GM19438 (cell line): ENCODE data around the gene C2orf92.
"Not testable (repeated sequence)": the region's sequence is repeated elsewhere in the genome, so short reads cannot be mapped to it uniquely, and the experiment has no call there.

Experiments used
- ATAC-seq: cut with Tn5 transposase; IDR thresholded peaks from one replicate; pipeline ENCODE4 v1.9.1; 2021; ENCODE audit warnings: low read depth; ENCODE audit not compliant: unreplicated experiment

Gene C2orf92

GRCh38 chr2:97688062-97688827, 18.7 kb downstream of the C2orf92 start:
- ATAC-seq: no peak

- ATAC-seq: no peak
These were observed 21.7 kb downstream of the C2orf92 start for GRCh38 chr2:97691166-97691565.

DNA sequence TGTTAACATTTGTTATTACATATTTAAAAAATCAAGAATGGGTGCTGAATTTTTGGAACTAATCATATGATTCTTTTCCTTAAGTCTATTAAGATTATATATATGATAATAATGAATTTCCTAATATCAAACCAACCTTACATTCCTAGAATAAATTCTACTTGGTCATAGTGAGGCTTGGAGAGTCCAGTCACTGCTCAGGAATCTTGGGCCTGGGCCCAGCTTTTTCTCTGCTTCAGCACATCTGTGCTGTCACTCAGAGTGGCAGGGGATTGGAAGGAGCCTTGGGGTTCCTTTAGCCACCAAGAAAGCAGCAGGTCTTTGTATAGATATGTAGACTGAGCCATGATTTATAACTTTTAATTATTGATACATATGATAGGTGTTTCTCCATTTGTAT, 24.0 kb downstream of the C2orf92 start:
- no peak for ATAC-seq

GRCh38 chr2:97695744-97696143, 26.2 kb downstream of the C2orf92 start:
- ATAC-seq: no peak

- ATAC-seq: no peak
These were observed 28.0 kb downstream of the C2orf92 start for GRCh38 chr2:97697252-97698235.

GRCh38 chr2:97698530-97698929, 29.0 kb downstream of the C2orf92 start:
- no peak for ATAC-seq

DNA sequence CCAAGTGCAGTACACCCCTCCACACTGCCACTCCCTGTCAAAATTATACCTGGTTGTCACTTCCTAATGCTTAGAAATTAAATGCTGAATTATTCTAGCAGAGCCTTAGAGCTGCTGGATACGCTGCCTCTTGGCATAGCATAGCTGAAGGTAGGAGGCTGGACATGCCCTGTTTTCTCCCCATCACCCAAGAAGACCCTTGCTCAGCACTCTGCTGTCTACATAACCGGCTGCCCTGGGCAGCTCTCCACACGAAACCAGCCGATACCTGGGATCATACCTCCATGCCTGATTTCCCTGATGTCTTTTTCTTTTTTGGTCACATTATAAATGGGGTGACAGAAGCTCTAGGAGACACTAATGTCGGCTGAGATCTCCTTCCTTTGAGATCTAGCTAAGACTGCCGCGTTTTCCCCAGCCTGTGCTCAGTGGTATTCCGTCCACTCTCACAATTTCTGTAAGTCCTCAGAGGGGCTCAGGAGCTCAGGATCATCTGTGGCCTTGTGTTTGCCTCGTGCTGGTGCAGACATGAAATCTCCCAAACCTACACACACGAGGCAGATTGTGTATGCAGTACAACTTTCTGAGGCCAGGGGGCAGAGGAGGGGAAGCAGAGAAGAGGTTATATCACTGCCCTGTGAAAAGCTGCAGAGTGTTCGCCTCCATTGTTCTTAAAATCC, 30.4 kb downstream of the C2orf92 start:
- ATAC-seq: no peak

DNA sequence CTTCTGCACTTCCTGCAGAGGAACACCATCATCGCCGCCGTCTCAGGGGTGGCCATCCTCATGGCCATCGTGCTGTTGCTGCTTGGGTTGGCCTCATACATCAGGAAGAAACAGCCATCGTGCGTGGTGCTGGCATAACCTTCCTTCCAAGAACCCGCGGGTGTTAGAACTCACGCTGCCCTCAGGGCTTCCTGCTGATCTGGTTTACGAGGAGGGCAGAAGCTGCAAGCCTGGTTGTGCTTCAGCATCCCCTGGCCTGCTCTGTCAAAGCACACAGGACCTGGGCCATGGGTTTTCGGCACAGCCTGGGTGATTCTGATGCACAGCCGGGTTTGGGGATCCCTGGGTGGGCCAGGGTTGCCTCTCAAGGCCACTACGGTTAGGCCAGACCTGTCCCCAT, 31.7 kb downstream of the C2orf92 start:
- ATAC-seq: no peak

- no peak for ATAC-seq
These were observed 32.4 kb downstream of the C2orf92 start for GRCh38 chr2:97701851-97702465.

GRCh38 chr2:97702731-97703470, 33.4 kb downstream of the C2orf92 start:
- no peak for ATAC-seq

DNA sequence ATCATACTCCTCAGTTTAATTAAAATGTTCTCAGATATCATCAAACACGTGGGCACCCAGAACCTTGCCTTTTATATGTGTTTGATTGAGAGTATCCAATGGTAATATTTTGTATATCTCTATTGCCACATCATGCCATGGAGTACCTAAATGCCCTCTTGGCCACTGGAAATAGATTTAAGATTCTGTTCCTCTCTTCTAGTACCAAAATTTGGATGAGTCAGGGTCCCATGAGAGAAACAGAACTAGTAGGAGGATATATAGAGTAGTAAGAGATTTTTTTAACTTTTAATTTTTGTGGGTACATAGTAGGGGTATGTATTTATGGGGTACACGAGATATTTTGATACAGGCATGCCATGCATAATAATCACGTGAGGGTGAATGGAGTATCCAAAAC, 34.2 kb downstream of the C2orf92 start:
- ATAC-seq: no peak

DNA sequence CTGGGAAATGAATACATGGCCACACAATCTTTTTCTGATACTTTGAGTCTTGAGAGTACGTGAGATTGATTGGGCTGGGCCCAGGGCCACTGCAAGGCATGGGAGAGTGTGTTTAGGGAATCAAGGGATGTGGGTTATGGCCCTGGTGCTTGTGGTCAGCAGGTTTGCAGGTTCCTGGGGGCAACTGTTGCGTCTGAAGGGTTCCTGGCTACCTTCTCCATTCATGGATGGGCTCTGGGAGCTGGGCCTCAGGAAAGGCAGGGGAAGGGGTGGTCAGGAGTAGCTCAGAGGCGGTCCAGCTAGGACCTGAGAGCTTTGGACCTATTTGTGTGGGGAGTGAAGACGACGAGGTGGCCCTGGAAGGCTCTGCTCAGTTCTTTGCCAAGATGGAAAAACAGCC, 35.5 kb downstream of the C2orf92 start:
- ATAC-seq: no peak

DNA sequence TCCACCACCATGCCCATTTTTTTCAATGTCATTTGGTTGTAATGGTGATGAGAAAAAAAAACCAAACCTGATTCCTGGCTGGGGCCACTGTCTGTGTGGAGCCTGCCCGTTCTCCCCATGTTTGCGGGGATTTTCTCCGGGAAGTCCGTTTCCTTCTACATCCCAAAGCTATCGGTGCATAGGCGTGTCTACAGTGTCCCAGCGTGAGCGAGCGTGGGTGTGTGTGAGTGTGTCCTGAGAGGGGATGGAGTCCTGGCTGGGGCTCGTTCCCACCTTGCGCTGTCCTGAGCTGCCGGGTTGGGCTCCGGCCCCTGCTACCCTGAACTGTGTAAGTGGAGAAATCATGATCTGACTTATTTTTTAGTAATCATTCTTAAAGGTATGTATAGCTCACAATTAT, 36.6 kb downstream of the C2orf92 start:
- no peak for ATAC-seq

DNA sequence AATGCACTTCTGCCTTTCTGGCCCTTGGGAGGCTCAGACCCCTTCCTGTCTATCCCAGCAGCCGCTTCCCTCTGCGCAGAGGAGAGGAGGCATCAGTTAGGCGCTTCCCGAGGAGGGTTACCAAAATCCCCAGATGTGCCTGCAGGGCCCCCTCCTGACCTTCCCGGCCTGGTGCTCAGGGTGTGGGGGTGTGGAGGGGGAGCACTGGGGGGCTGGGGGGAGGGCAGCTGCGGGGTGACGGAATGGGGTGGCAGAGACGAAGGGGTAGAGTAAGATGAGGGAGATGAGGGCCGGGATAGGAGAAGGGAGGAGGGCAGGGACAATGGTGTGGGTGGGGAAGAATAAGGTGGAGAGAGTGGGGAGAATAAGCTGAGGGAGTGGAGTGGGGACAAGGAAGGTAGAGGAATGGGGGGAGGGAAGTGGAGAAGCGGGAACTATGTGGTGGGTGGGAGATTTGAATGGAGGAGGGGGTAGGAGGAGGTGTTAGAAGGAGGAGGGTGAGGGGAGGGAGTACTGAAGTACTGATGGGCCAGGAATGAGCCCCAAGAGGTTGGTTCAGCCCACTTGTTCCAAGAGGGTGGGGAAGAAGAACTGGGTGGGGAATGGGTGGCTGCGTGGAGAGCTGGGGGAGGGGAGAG, 37.3 kb downstream of the C2orf92 start:
- ATAC-seq: no peak

- ATAC-seq: no peak
These were observed 38.0 kb downstream of the C2orf92 start for GRCh38 chr2:97707362-97708047.

- ATAC-seq: no peak
These were observed 38.5 kb downstream of the C2orf92 start for GRCh38 chr2:97708048-97708380.

DNA sequence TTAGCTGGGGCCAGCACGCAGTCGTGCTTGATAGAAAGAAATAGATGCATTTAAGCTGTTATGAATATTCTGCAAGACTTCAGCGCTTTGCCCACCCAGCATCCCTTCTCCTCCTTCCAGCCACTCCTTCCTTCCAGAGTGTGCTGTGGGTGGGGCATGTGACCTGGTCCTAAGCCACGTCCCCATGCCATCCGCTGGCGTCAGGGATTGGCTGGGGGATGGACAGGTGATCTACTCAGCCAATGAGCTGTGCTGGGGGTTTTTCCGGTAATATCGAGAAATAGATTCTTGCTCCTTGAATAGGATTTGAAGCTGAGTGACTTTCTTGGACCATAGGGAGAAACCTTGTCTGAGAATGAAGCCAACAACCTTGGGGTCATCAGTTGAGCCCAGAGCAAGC, 39.1 kb downstream of the C2orf92 start:
- no peak for ATAC-seq

DNA sequence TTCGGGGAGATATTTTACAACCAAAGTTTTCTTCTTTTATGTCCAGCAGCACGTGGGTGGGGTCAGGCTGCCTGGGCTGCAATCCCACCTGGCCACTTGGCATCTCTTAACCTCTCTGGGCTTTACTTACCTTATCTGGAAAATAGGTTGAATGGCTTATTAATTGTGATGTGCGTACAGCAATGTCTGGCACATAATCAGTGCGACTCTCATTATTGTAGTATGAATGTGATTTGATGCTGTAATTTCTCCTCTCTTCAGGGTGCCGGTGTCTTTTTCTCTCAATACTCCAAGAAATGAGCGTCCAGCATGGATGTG, 41.8 kb downstream of the C2orf92 start:
- ATAC-seq: no peak

GRCh38 chr2:97712175-97712574, 42.7 kb downstream of the C2orf92 start:
- ATAC-seq: not testable (repeated sequence)
